ENCODE data around the gene DDX6.

DDX6 gene

GRCh38 chr11:118699506-118700220 is 91.3 kb downstream of the DDX6 start:
- DNase-seq, result no peak
